Heart right ventricle (tissue), 16 donors: ENCODE results near the gene OSBPL6. TPM values are rescaled to one million over a fixed set of nuclear protein-coding genes. Genes with fewer than 3 reads are reported as not detected.

ENCODE experiments used
- ATAC-seq, 8 donors: fragments of 200-7000 bp; cut with Tn5 transposase; one replicate each; pipeline ENCODE4 v1.9.1; 2020; ENCODE audit warnings: mild to moderate bottlenecking in 8 of 8, moderate library complexity in 8 of 8, moderate number of reproducible peaks in 1 of 8
- DNase-seq, 2 donors: peaks; one replicate each; pipeline ENCODE4 v3.0.0-alpha.2; 2020
- H3K27ac ChIP-seq, 10 donors: fragments of 200-600 bp; sonication (generic) in 2 of 10; one replicate each; pipeline versions ENCODE4 v1.5.0 to v1.8.0; 2020 to 2022; ENCODE audit warnings: mild to moderate bottlenecking in 3 of 10
- H3K27me3 ChIP-seq, 7 donors: fragments of 200-600 bp; one replicate each; pipeline ENCODE4 v1.8.0; 2021 to 2022; ENCODE audit warnings: mild to moderate bottlenecking in 2 of 7
- H3K36me3 ChIP-seq, 9 donors: fragments of 200-600 bp; sonication (generic) in 1 of 9; one replicate each; pipeline versions ENCODE4 v1.5.0 to v1.8.0; 2020 to 2022; ENCODE audit warnings: mild to moderate bottlenecking in 2 of 9
- H3K4me1 ChIP-seq, 9 donors: fragments of 200-600 bp; sonication (generic) in 1 of 9; one replicate each; pipeline versions ENCODE4 v1.5.0 to v1.8.0; 2020 to 2022; ENCODE audit warnings: mild to moderate bottlenecking in 4 of 9
- H3K4me3 ChIP-seq, 10 donors: fragments of 200-600 bp; sonication (generic) in 2 of 10; one replicate each; pipeline versions ENCODE4 v1.5.0 to v1.8.0; 2020 to 2022; ENCODE audit warnings: mild to moderate bottlenecking in 7 of 10, moderate library complexity in 2 of 10
- H3K9me3 ChIP-seq, 11 donors: fragments of 200-600 bp in 10 of 11; sonication (generic) in 2 of 11; one replicate each; pipeline versions ENCODE4 v1.5.0 to v1.8.0; 2013 to 2022; ENCODE audit warnings: mild to moderate bottlenecking in 2 of 11, control low read depth in 1 of 11, moderate library complexity in 1 of 11
- WGBS, 2 donors: extraction: QIAGEN DNeasy Blood & Tissue Kit; methylation state at CpG; one replicate each; pipeline ENCODE4 v1.1.7; 2013; ENCODE audit warnings: inconsistent platforms in 1 of 2; 5-methylcytosine and 5-hydroxymethylcytosine counted together
- intact Hi-C, 10 donors: fragments of 100-400 bp; cut with DNase I; formaldehyde crosslinking; loops; one replicate each; pipeline versions ENCODE4 v1.11.1 to v1.14.2; 2022
- polyA plus RNA-seq, 2 donors: library from polyadenylated mRNA; stranded (reverse); fragments of 200-250 nt; gene quantifications; one replicate each; pipeline ENCODE4 v1.2.3, GENCODE V29; 2013
- total RNA-seq, 10 donors: library from RNA; stranded (reverse); fragmentation: NEBNext Ultra II Directional in 3 of 10; extraction: Animal tissue kit (Norgen Biotek cat#: 25700) in 3 of 10; gene quantifications; one replicate each; pipeline versions ENCODE4 v1.2.1 to v1.2.4, GENCODE V29; 2021 to 2023
- TF ChIP-seq, protein P1 (sequence below), 9 donors: fragments of 200-600 bp; sonication (generic) in 2 of 9; IDR thresholded peaks; one replicate each; pipeline versions ENCODE4 v1.5.0 to v1.8.0; 2021 to 2022; ENCODE audit warnings: antibody characterized with exemption in 9 of 9, mild to moderate bottlenecking in 5 of 9, moderate library complexity in 1 of 9
- donor health status: Arrhythmogenic right ventricular cardiomyopathy.
- donor health status: ischemic (EF 13 %, LVEDD 7.1; RV severe dilation, severe dysfunction).
- donor health status: healthy with polysubstance abuse.
- donor health status: DM: no; HTN: yes; CAD: no.
- donor health status: DM: no; HTN: no; CAD: no.
- donor health status: ischemic (EF 25% LVEDD 6.9; RV normal size, moderate dysfunction).
- donor health status: ischemic (EF 25% LVEDD 5.7; RV mildly dilated, moderate dysfunction).
- donor health status: healthy.
- donor health status: DM: yes; HTN: yes; CAD: no.
- donor health status: Ischemic cardiomyopathy.
- donor health status: ischemic (EF 35%, LVEDD 5.7; RV mildly dilated, moderate dysfunction).
- donor health status: nonischemic (EF 11% LVEDD 7.7; RV severe dilation, severe dysfunction).
- donor health status: DM: yes; HTN: yes; CAD: no.
- donor health status: PGD.
- donor health status: ischemic (EF 29% LVEDD 5.4; RV normal size, mild dysfunction).
- donor health status: nonischemic (EF 23%, LVEDD 6.1; RV moderate dilation, normal function).

OSBPL6 gene
- total and polyA plus RNA-seq, 12 donors, result 1.1 to 8.0 (median 4.4) TPM

DNA sequence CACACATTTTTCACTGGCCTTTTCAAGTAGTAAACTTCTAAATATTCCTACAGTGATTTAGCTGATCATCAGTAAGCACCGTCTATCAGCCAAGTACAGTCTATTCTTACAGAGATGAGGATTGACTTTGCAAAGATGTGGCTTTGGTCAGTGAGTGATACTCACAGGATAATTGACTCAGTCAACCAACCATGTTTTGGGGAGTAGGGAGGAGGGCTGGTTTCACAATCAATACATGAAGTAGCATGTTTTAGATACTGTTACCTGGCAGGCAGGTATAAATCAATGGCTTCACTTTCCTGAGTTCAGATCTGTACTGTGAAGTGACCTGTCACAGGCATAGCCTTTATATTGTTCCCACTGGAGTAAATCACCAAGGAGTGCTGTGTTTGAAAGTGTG is 27.2 kb downstream of the OSBPL6 start:
- H3K36me3 ChIP-seq, result no peaks in the 10 kb centered on the region
- no peaks in the 10 kb centered on the region for H3K27me3 ChIP-seq
- H3K27ac ChIP-seq, result no peak overlapping the region
- intact Hi-C loops, result no loop called here
- H3K4me3 ChIP-seq, result no peak overlapping the region
- no peak for ATAC-seq
- H3K9me3 ChIP-seq, result no peaks in the 10 kb centered on the region
- WGBS, 2 donors, result 90 to 97% methylated on average over 1 of the region's 1 CpG
- peaks cover 0 to 5% (median 0%) of the 10 kb centered on the region in 9 donors for H3K4me1 ChIP-seq
- DNase-seq, result no peak
- TF ChIP-seq, protein P1, sequence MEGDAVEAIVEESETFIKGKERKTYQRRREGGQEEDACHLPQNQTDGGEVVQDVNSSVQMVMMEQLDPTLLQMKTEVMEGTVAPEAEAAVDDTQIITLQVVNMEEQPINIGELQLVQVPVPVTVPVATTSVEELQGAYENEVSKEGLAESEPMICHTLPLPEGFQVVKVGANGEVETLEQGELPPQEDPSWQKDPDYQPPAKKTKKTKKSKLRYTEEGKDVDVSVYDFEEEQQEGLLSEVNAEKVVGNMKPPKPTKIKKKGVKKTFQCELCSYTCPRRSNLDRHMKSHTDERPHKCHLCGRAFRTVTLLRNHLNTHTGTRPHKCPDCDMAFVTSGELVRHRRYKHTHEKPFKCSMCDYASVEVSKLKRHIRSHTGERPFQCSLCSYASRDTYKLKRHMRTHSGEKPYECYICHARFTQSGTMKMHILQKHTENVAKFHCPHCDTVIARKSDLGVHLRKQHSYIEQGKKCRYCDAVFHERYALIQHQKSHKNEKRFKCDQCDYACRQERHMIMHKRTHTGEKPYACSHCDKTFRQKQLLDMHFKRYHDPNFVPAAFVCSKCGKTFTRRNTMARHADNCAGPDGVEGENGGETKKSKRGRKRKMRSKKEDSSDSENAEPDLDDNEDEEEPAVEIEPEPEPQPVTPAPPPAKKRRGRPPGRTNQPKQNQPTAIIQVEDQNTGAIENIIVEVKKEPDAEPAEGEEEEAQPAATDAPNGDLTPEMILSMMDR (IDR thresholded peaks at IDR 0.05), result no peak

DNA sequence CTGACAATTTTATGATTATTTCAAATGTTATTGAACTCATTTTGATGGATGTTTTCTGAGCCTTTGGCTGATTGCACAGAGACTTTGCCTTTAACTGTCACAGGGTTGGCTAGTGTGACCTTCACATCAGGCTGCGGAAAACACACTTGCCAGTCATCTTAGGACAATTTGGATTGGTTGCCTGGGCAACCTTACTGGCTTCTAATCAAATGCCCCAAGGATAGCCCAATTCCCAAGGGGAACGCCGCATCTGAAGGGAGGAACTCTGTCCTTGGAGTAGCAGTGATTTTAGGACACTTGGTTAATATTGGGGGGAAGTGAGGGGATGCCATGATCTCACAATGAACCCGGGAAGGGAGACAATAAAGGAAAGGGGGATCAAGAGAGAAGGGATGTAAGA is 29.5 kb downstream of the OSBPL6 start:
- WGBS, 2 donors, result 72 to 87% methylated on average over 4 of the region's 4 CpGs
- TF ChIP-seq, protein P1 (IDR thresholded peaks at IDR 0.05), result no peak

DNA sequence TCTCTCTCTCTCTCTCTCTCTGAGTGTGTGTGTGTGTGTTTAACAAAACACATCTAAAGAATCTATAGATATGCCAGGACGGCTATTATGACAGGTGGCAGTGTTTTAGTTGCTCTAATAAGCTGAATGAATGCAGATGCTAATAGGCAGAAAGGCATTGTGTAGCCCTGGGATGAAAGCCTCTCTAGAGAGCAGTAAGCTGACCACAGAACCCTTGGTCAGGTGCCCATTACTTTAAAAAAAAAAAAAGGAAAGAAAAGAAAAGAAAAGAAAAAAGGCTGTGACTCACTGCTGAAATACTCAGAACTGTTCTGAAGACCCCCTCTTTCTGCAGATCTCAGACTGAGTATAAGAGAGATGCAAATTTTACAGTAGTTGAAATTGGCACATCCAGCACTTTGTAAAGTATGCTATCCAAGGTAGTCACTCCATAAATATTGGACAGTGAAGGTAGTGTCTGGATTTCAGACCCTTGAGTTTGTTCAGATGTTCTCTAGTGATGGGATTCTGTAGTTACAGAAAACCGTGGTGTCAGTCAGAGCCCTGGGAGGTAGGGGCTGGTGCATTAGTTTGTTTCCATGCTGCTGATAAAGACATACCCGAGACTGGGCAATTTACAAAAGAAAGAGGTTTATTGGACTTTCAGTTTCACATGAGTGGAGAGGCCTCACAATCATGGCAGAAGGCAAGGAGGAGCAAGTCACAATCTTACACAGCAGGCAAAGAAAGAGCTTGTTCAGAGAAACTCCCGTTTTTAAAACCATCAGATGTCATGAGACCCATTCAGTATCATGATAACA is 30.9 kb downstream of the OSBPL6 start:
- Histone ChIP-seq H3K36me3 (no peaks in the 10 kb centered on the region), H3K4me1 (peaks cover 0 to 5% (median 0%) of the 10 kb centered on the region in 9 donors), H3K27ac (no peak overlapping the region), H3K27me3 (no peaks in the 10 kb centered on the region), H3K9me3 (no peaks in the 10 kb centered on the region), H3K4me3 (no peak overlapping the region)
- 62 to 70% methylated on average over 4 of the region's 4 CpGs for WGBS, 2 donors
- intact Hi-C loops, result no loop called here
- DNase-seq, result no peak
- TF ChIP-seq, protein P1 (IDR thresholded peaks at IDR 0.05), result no peak
- no peak for ATAC-seq

More for the DNA sequence above, 29.5 kb downstream of the OSBPL6 start:
- no peak for DNase-seq
- Histone ChIP-seq H3K27ac (no peak overlapping the region), H3K9me3 (no peaks in the 10 kb centered on the region), H3K27me3 (no peaks in the 10 kb centered on the region), H3K4me1 (peaks cover 0 to 5% (median 0%) of the 10 kb centered on the region in 9 donors), H3K36me3 (no peaks in the 10 kb centered on the region), H3K4me3 (no peak overlapping the region)
- no peak for ATAC-seq
- intact Hi-C loops, result no loop called here

DNA sequence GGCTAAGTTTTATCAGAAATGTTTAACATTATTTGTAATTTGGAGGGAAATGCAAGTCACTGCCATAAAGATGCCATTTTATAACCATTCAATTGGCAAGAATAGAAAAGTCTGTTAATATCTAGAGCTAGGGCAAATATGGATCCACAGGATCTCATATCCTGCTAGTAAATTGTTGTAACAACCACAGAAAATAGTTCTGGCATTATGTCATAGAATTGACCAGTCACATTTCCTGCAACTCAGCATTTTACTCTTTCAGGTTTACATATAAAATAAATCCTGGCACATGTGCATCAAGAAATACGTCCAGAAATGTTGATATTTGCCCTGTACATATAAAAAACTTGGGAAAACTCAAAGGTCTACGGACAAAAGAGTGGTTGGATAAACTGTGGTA is 32.9 kb downstream of the OSBPL6 start:
- no peak for DNase-seq
- intact Hi-C loops, result no loop called here

More for the DNA sequence above, 32.9 kb downstream of the OSBPL6 start:
- no peak overlapping the region for H3K4me3 ChIP-seq
- WGBS, 2 donors, result 75 to 78% methylated on average over 2 of the region's 2 CpGs
- H3K27ac ChIP-seq, result no peak overlapping the region
- H3K36me3 ChIP-seq, result no peaks in the 10 kb centered on the region
- H3K4me1 ChIP-seq, result peaks cover 0 to 5% (median 0%) of the 10 kb centered on the region in 9 donors
- no peaks in the 10 kb centered on the region for H3K27me3 ChIP-seq
- H3K9me3 ChIP-seq, result no peaks in the 10 kb centered on the region
- ATAC-seq, result no peak
- TF ChIP-seq, protein P1 (IDR thresholded peaks at IDR 0.05), result no peak
